GM11168 (cell line): ENCODE results near the gene ZNF680.
"Not testable (repeated sequence)": the region's sequence is repeated elsewhere in the genome, so short reads cannot be mapped to it uniquely, and the experiment has no call there.

Experiments used
- in situ Hi-C: fragments of 300-500 bp; cut with MboI; formaldehyde crosslinking; loops from one replicate; pipeline ENCODE4 v1.12.0; 2022; ENCODE audit warnings: low sequenced_read_pairs; ENCODE audit not compliant: unreplicated experiment

The ZNF680 gene

DNA sequence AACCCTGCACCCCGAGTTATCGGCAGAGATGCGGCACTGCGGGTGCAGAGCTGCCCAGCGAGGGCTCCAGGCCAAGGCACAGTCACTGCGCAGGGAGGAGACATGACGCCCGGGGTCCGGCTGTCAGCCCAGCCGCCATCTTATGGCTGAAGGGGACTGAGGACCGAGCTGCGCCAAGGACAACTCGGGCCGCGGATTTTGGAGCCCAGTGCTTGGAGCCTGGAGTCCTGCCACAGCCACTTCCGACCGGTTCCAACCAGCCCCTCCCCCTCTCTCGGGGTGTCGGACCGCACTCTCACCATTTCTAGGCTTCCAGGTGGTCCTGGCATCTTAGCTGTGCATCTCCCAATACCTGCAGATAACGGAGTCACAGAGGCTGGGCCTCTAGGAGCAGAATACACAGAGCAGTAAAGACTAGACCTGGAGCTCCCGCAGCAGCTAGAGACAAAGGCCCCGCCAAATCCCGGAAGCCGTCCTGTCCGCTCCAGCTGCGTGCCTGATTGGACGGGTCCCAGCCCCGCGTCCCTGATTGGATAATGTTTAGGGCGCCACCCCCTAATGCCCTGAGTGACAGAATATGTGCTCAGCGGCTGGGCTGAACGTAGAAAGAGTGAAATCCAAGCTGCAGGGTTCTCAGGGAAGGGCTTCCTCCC is at the start of gene ZNF680:
Gene ZNF680 (minus strand): TSS at position 446 of the 653 bp plus-strand sequence. CDS start 117 bp downstream, at position 329.
- in situ Hi-C loops, result no loop called here

GRCh38 chr7:64612452-64612851 is 49.6 kb upstream of the ZNF680 start:
- in situ Hi-C loops, result no loop called here

- in situ Hi-C loops, result no loop called here
These were observed 48.8 kb upstream of the ZNF680 start for GRCh38 chr7:64611717-64612116.

- in situ Hi-C loops, result no loop called here
These were observed 48.1 kb upstream of the ZNF680 start for GRCh38 chr7:64610997-64611396.

GRCh38 chr7:64608116-64608910 is 45.4 kb upstream of the ZNF680 start:
- in situ Hi-C loops, result no loop called here

DNA sequence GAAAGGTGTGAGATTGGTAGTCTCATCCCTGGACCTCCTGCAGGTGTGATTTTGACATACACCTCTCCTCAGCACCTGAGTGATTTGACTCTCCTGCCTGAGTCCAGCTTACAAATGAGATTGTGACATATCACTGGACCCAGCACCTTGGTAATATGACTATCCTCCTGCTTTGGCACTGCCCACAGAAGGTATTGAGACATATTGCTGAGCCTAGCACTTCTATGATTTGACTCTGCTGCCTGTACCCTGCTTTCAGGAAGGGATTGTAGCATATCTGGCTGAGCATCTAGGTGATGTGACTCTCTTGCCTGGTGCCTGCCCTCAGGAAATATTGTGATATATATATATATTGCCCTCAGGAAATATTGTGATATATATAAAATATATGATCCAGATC is 43.5 kb upstream of the ZNF680 start:
- in situ Hi-C loops, result no loop called here

DNA sequence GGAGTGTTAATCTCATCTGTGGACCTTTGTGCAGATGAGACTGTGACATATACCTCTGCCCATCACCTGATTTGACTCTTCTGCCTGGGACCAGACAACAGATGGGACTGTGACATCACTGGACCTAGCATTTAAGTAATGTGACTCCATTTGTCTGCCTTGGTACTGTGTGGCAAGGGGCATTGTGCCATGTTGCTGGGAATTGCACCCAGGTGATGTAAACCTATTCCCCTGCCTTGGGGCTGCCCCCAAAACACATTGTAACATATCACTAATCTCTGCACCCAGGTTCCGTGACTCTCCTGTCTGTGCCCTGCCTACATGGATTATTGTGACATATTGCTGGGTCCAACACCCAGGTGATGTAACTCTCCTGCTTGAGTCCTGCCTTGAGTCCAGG is 40.4 kb upstream of the ZNF680 start:
- in situ Hi-C loops, result no loop called here

GRCh38 chr7:64602518-64602917 is 39.6 kb upstream of the ZNF680 start:
- in situ Hi-C loops, result no loop called here

- in situ Hi-C loops, result no loop called here
These were observed 39.2 kb upstream of the ZNF680 start for GRCh38 chr7:64602086-64602485.

- in situ Hi-C loops, result no loop called here
These were observed 36.5 kb upstream of the ZNF680 start for GRCh38 chr7:64599359-64599758.

DNA sequence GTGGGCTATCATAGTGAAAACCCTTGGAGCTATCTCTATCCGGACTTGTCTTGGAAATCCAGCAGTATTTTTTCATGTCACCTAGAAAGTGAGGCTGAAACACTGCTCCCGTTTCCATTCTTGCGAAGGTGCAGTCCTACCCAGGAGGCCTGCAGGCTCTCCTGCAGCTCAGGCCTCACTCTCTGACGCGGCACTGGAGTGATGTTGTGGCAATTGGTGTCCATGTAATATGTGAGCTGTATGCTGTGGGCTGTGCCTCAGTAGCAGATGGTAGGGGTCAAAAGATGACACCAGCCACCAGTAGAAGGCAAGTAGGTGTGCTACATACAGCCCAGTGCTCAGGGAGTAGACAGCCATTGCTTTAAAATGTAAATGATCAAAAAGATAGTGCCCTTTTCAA is 28.1 kb upstream of the ZNF680 start:
- in situ Hi-C loops, result no loop called here

DNA sequence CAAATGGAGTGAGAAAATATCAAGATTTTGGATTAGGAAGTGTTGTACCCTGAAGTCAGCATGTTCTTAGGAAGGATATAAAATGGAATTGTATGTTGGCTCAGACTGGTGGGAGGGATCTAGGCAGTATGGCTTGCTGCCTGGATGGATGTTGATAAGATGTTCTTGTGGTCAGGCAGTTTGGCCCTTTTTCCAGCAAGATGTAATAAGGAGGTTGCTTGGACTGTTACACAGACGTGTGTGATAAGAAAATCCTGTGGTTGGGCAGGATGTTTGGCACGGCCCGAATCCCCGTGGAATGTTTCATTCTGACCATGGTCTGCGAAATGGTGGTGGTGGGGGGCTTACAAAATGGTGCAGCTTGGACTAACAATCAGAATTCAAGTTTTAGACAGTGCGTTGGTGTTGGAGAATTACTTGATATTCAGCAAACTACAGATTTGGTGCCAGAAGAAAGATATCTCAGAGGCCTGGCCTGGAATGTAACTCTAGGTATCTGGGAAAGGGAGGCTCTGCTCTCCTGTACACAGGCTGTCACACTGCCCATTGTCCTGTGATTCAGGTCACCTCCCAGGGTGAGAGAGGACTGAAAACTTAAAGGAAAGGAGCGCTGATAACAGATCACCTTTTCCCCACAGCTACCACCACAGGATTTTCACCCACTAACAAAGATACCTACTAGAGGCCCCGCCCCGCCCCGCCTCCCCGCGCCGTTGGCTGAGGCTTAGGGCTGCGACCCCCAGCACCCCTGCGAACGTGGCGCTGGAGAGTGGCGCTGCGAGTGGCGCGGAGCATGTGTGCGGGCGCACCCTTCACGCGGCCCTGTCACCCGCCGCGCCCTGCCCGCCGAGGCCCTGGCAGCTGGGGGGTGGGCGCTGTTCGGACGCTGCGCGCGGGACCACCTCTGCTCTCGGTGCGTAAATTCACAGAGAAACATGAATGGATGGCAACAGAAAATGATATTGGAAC is 19.3 kb upstream of the ZNF680 start:
- in situ Hi-C loops, result no loop called here

GRCh38 chr7:64581391-64581790 is 18.5 kb upstream of the ZNF680 start:
- in situ Hi-C loops, result no loop called here

GRCh38 chr7:64574540-64575099 is 11.7 kb upstream of the ZNF680 start:
- in situ Hi-C loops, result no loop called here

DNA sequence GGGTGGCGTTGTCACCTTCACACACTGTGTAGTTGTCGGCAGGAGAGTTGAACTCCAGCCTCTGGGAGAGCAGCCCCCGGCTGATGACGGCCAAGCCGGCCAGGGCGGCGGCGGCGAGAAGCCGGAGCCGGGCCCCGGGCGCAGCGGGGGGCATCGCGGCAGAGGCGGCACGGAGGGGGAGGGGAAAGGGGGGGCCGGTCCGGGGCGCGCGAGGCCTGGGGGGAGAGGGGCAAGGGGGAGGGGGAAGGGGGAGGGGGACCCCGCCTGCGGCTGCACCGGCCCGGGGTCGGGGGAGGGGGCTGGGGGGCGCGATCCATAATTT is 7.4 kb upstream of the ZNF680 start:
- in situ Hi-C loops, result not testable (repeated sequence)

GRCh38 chr7:64569372-64570283 is 6.8 kb upstream of the ZNF680 start:
- in situ Hi-C loops, result not testable (repeated sequence)

DNA sequence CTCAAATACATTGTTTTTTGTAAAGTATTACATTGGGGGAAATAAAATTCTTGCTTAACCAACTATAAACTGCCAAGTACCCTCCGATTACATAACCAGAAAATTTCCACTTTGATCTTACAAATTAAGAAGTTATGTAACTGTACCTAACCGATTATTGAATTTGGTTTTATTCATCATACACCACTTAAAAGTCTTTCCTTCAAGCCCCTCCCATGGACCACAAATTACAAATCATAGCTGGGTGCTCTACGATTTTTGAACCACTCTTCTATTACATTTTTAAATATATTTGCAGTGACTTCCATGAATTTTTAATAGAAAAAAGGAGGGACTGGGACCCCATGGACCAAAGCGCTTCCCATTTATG is 630 bp downstream of the ZNF680 start:
- in situ Hi-C loops, result no loop called here

DNA sequence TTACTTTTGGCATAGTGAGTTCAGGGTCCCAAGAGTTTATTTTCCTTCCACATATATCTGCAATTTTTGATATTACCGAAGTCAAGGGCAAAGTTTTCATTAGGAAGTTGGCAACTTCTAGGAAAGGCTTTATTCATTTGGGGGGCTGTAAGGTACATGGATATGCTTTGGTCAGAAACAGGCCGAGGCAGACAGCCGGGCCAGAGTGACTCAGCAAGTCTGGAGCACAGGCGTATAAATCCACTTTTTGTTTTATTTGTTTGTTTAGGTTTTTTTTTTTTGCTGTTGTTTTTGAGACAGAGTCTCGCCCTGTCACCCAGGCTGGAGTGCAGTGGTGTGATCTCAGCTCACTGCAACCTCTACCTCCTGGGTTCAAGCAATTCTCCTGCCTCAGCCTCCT is 3.7 kb downstream of the ZNF680 start:
- in situ Hi-C loops, result no loop called here

- in situ Hi-C loops, result no loop called here
These were observed 4.1 kb downstream of the ZNF680 start for GRCh38 chr7:64558781-64559180.

DNA sequence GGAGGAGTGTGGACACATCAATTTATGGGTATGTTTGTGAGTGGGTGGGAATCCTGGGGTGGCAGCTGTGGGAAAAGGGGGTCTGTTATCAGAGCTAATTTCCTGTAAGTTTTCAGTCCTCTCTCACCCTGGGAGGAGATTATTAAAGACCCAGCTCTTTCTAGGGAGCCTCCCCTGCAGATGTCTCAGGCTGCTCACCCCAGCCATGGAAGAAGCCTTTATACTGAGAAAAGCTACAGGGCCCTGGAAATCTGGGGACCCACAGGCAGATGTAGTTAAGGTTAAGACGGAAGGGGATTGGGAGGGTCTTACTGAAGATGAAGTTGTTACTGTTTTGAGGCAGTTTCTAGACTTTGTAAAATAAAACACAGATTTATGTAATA is 4.6 kb downstream of the ZNF680 start:
- in situ Hi-C loops, result no loop called here
